ENCODE results near the gene MAP2K7.

DNA sequence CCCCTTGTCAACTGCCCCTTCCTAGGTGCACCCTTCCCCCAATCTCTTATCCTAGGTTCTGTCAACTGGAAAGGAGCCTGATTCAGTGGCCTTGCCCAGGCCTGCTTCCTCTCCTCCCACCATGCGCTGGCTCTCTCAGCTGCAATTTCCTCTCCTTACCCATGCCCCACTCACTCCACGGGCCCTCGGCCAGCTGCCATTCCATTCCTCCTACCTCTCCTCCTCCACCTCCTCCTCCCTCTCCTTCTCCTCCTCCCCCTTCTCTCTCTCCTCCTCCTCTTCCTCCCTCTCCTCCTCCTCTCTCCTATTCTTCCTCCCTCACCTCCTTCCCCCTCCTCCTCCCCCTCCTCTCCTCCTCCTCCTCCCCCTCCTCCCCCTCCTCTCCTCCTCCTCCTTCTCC, 49.4 kb downstream of the MAP2K7 start:
- TF ChIP-seq CTCF (conservative IDR thresholded peaks at IDR 0.05; ENCODE audit: low read length) (no peak), EZH2phosphoT487 (IDR thresholded peaks at IDR 0.05; ENCODE audit: borderline replicate concordance) (no peak)

Measured in Loucy (cell line).